Natural killer cell (primary cell): ENCODE results near the gene TMEM200C. TPM values are rescaled to one million over a fixed set of nuclear protein-coding genes. Genes with fewer than 3 reads are reported as not detected.

Experiments used
- ATAC-seq, 3 donors: fragments of 150-1000 bp in 2 of 3; fragments of 200-7000 bp in 1 of 3; cut with Tn5 transposase; 1 replicate in 1 of 3; 2 replicates in 2 of 3; pipeline ENCODE4 v1.10.0; 2021; ENCODE audit warnings: mild to moderate bottlenecking in 2 of 3, moderate library complexity in 2 of 3
- DNase-seq, 2 donors: peaks; one replicate each; pipeline versions ENCODE4 v3.0.0 to v3.0.0-alpha.2; 2013 to 2021; ENCODE audit warnings: mixed read lengths in 1 of 2
- H3K27ac ChIP-seq: one replicate; pipeline ENCODE4 v1.5.1; 2013; ENCODE audit warnings: mild to moderate bottlenecking, low read length
- H3K27me3 ChIP-seq: one replicate; pipeline ENCODE4 v1.6.1; 2013; ENCODE audit warnings: low read length; ENCODE audit not compliant: control insufficient read depth, insufficient read depth
- H3K36me3 ChIP-seq: one replicate; pipeline ENCODE4 v1.6.1; 2013; ENCODE audit warnings: low read length; ENCODE audit not compliant: control insufficient read depth, insufficient read depth
- H3K4me1 ChIP-seq: one replicate; pipeline ENCODE4 v1.6.1; 2013; ENCODE audit warnings: low read length; ENCODE audit not compliant: control insufficient read depth, insufficient read depth
- H3K4me3 ChIP-seq: one replicate; pipeline ENCODE4 v1.5.1; 2013; ENCODE audit warnings: low read length
- H3K9me3 ChIP-seq: one replicate; pipeline ENCODE4 v1.6.1; 2013; ENCODE audit warnings: low read length; ENCODE audit not compliant: control insufficient read depth, insufficient read depth
- H3K27ac Mint-ChIP-seq, 2 donors: one replicate each; pipeline ENCODE4 v1.8.0; 2022; ENCODE audit warnings: mild to moderate bottlenecking in 2 of 2, mixed read lengths in 2 of 2, moderate library complexity in 1 of 2
- H3K27me3 Mint-ChIP-seq, 2 donors: one replicate each; pipeline ENCODE4 v1.8.0; 2022; ENCODE audit warnings: low read depth in 2 of 2, mixed read lengths in 2 of 2
- H3K36me3 Mint-ChIP-seq: one replicate; pipeline ENCODE4 v1.8.0; 2022; ENCODE audit warnings: mixed read lengths
- H3K4me1 Mint-ChIP-seq, 2 donors: one replicate each; pipeline ENCODE4 v1.8.0; 2022; ENCODE audit warnings: mixed read lengths in 2 of 2
- H3K4me3 Mint-ChIP-seq: one replicate; pipeline ENCODE4 v1.8.0; 2022; ENCODE audit warnings: mild to moderate bottlenecking, moderate library complexity, mixed read lengths
- H3K9me3 Mint-ChIP-seq, 2 donors: one replicate each; pipeline ENCODE4 v1.8.0; 2022; ENCODE audit warnings: mixed read lengths in 2 of 2
- CTCF ChIP-seq: fragments of 200-600 bp; IDR thresholded peaks from one replicate; pipeline ENCODE4 v1.8.0; 2022; ENCODE audit warnings: antibody characterized with exemption
- WGBS: methylation state at CpG from one replicate; pipeline ENCODE4 v1.1.7; 2013; ENCODE audit warnings: missing lambda C conversion rate; ENCODE audit not compliant: insufficient coverage; 5-methylcytosine and 5-hydroxymethylcytosine counted together
- intact Hi-C: fragments of 100-400 bp; cut with micrococcal nuclease; formaldehyde crosslinking; loops from one replicate; pipeline ENCODE4 v1.14.2; 2022
- total RNA-seq, 4 donors: library from RNA; stranded (reverse); fragments of 120-200 nt in 1 of 4; gene quantifications; one replicate each; pipeline versions ENCODE4 v1.2.3 to v1.2.4, GENCODE V29; 2013 to 2022

TMEM200C gene
- total RNA-seq, 3 donors from 2014 or later (not counting 1 experiment from before 2014, with no cell fraction given): not detected

- H3K27ac ChIP-seq: no peak overlapping the region
- 91% methylated on average over 7 of the region's 7 CpGs for WGBS
- Mint-ChIP-seq H3K4me1 (no peaks in the 10 kb centered on the region), H3K27me3 (peaks cover 14 to 28% of the 10 kb centered on the region in 2 donors), H3K27ac (no peak overlapping the region), H3K36me3 (no peaks in the 10 kb centered on the region), H3K4me3 (no peak overlapping the region), H3K9me3 (peaks cover 0 to 2% of the 10 kb centered on the region in 2 donors)
- DNase-seq (no peak), ATAC-seq (no peak)
- H3K36me3 ChIP-seq: no peaks in the 10 kb centered on the region
- intact Hi-C loops: no loop called here
- H3K27me3 ChIP-seq: no peaks in the 10 kb centered on the region
- TF ChIP-seq CTCF: no peak
- no peak overlapping the region for H3K4me3 ChIP-seq
- no peaks in the 10 kb centered on the region for H3K4me1 ChIP-seq
- H3K9me3 ChIP-seq: no peaks in the 10 kb centered on the region
Measured at GRCh38 chr18:5937121-5937520, 41.8 kb upstream of the TMEM200C start.

GRCh38 chr18:5930789-5931188 lies 35.5 kb upstream of the TMEM200C start:
- no peak for ATAC-seq
- no peaks in the 10 kb centered on the region for H3K4me1 ChIP-seq
- no peak overlapping the region for H3K4me3 ChIP-seq
- 75% methylated on average over 2 of the region's 2 CpGs for WGBS
- no peak overlapping the region for H3K27ac ChIP-seq
- TF ChIP-seq CTCF: no peak
- intact Hi-C loops: no loop called here
- H3K36me3 ChIP-seq: no peaks in the 10 kb centered on the region
- Mint-ChIP-seq H3K27me3 (peaks cover 20 to 52% of the 10 kb centered on the region in 2 donors), H3K36me3 (peaks cover 7% of the 10 kb centered on the region), H3K4me1 (no peaks in the 10 kb centered on the region), H3K9me3 (peaks cover 4 to 5% of the 10 kb centered on the region in 2 donors), H3K4me3 (no peak overlapping the region), H3K27ac (no peak overlapping the region)
- DNase-seq: no peak
- H3K27me3 ChIP-seq: no peaks in the 10 kb centered on the region
- H3K9me3 ChIP-seq: no peaks in the 10 kb centered on the region

GRCh38 chr18:5918205-5918858 lies 23.0 kb upstream of the TMEM200C start:
- no peak for TF ChIP-seq CTCF
- Histone ChIP-seq H3K4me1 (no peaks in the 10 kb centered on the region), H3K27ac (no peak overlapping the region), H3K4me3 (no peak overlapping the region), H3K36me3 (no peaks in the 10 kb centered on the region), H3K9me3 (no peaks in the 10 kb centered on the region), H3K27me3 (no peaks in the 10 kb centered on the region)
- no peak overlapping the region for H3K4me3 Mint-ChIP-seq
- peaks cover 19 to 22% of the 10 kb centered on the region in 2 donors for H3K27me3 Mint-ChIP-seq
- intact Hi-C loops: no loop called here
- H3K36me3 Mint-ChIP-seq: no peaks in the 10 kb centered on the region
- no peak for ATAC-seq
- no peaks in the 10 kb centered on the region for H3K9me3 Mint-ChIP-seq
- no peaks in the 10 kb centered on the region for H3K4me1 Mint-ChIP-seq
- no peak for DNase-seq
- no peak overlapping the region for H3K27ac Mint-ChIP-seq
- 89% methylated on average over 3 of the region's 3 CpGs for WGBS

- Mint-ChIP-seq H3K4me3 (no peak overlapping the region), H3K27me3 (peaks cover 12 to 15% of the 10 kb centered on the region in 2 donors), H3K4me1 (no peaks in the 10 kb centered on the region), H3K27ac (no peak overlapping the region), H3K36me3 (no peaks in the 10 kb centered on the region), H3K9me3 (peaks cover 0 to 1% of the 10 kb centered on the region in 2 donors)
- no peaks in the 10 kb centered on the region for H3K36me3 ChIP-seq
- H3K27me3 ChIP-seq: no peaks in the 10 kb centered on the region
- DNase-seq (no peak), ATAC-seq (no peak)
- 91% methylated on average over 5 of the region's 5 CpGs for WGBS
- H3K4me3 ChIP-seq: no peak overlapping the region
- H3K27ac ChIP-seq: no peak overlapping the region
- no peak for TF ChIP-seq CTCF
- no peaks in the 10 kb centered on the region for H3K4me1 ChIP-seq
- intact Hi-C loops: no loop called here
- no peaks in the 10 kb centered on the region for H3K9me3 ChIP-seq
Measured at GRCh38 chr18:5914951-5915350, 19.6 kb upstream of the TMEM200C start.
